Mammary epithelial cell (primary cell): ENCODE data around the gene ACAD8.

Experiments
- CTCF ChIP-seq, 2 donors: IDR thresholded peaks in 1 of 2; conservative IDR thresholded peaks in 1 of 2; 2 replicates each; pipeline ENCODE4 v1.5.1; 2011 to 2012; ENCODE audit warnings: inconsistent platforms in 2 of 2, low read length in 2 of 2, mild to moderate bottlenecking in 2 of 2, control low read depth in 1 of 2, low read depth in 1 of 2; ENCODE audit not compliant: insufficient read depth in 1 of 2; ENCODE audit errors: extremely low read depth in 1 of 2
- EZH2 ChIP-seq: IDR thresholded peaks from 2 replicates; pipeline ENCODE4 v1.6.1; 2012; ENCODE audit warnings: low read length, inconsistent platforms, borderline replicate concordance

GRCh38 chr11:134277183-134278001 is 24.0 kb downstream of the ACAD8 start:
- no peak for TF ChIP-seq CTCF (conservative IDR thresholded peaks at IDR 0.05 in 1 of 2, IDR thresholded peaks at IDR 0.05 in 1 of 2; ENCODE audit: extremely low read depth in 1 of 2, insufficient read depth in 1 of 2, low read depth in 1 of 2, low read length in 2 of 2)
- no peak for TF ChIP-seq EZH2
